ENCODE data around the gene TRIM3. TPM values are rescaled to one million over a fixed set of nuclear protein-coding genes. Genes with fewer than 3 reads are reported as not detected.

Gene TRIM3
- total RNA-seq, 2 donors from 2014 or later, result 10.6 to 14.5 TPM

DNA sequence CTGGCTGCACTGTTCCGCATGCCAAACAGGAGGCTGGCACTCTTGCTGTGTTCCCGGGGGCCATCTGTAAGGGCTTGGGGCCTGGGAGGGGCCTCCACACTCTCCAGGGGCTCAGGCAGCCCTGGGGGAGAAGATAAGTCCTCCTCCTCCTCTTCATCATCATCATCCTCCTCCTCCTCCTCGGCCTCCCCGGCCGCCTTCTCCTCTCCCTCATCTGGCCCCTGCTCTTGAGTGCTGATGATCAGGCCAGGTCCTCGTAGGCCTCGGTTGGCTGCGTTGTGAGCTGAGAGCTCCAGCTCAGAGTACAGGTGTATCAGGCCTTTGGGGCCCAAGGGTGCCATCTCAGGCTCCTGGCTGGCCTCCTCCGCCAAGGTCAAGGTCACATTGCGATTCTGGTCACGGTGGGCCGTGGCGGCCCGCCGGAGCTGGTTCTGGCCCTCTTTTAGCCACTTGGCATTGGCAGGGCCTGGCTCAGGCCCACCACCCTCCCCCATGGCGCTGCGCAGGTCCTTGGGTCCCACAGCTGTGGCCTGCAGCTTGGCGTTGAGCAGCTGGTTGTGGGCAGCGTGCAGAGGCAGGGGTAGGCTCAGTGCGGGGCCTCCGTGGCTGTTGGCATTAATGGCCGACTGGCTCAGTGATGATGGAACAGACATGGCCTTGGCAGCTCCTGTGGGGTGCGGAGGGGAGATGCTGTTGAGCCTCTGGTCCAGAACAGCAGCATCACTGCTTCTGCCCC is 62.9 kb downstream of the TRIM3 start:
- no peak for DNase-seq
- no peak for ATAC-seq
- intact Hi-C loops (cut with DNase I), result no loop called here

DNA sequence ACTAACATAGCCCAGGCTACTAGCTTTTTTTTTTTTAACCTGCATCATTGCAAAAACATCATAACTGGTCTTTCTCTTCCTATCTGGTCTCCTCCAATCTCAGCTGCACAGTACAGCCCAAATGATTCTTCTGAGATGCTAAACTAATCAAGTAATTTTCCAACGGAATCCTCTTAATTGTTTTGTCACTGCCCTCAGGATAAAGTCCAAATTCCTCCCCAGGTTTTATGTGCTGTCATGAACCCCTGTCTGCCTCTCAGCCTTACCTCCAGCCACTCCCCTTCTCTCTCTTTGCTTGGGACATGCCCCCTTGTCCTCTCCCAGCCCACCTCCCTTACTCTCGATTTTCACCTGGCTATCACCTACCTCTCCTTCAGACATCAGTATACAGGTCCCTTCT is 67.4 kb downstream of the TRIM3 start:
- intact Hi-C loops (cut with DNase I), result no loop called here
- no peak for DNase-seq
- ATAC-seq, result no peak

DNA sequence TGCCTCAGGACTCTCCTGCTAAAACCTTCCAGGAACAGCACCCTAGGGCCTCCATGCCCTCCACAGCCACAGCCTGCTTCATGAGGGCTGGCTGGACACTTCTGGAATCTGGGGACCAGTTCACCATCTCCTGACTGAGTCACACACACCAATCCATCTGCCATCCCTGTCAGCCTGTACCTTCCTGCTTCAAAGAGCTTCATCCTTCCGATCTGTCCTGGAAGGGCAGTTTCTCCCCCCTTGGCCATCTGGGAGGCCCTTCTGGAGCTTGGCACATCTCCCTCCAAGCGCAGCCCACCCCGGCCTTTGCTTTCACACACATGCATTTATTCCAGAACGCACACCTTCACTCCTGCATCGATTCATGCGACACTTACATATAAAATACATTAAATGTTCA is 67.9 kb downstream of the TRIM3 start:
- no peak for ATAC-seq
- intact Hi-C loops (cut with DNase I), result no loop called here
- no peak for DNase-seq

DNA sequence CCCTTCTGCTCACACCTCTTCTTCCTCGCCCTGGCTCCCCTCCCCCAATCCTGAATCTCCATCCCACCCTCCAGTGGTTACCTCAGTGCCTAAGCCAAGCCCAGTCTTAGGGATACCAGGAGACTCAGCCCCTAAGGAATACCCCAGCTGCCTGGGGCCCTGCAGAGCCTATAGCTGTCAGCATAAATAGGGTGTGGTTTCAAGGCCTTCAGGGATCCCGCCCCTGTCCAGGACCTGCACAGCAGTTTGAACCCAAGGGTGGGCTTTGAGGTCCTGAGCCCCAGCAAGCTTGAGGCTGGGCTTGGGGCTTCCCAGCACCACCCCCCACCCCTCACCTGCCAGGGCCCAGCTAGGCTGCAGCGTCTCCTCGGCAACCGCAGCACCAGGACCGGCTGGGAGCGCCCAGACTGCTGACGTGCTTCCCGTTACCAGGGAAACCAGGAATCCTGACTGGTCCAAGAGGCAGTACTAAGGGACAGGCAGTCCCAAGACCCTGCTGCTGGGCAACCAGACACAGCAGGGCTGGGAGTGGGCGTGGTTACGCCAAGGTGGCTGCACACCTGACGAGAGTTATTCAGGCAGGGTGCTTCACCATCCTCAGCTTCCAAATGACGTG is 68.6 kb downstream of the TRIM3 start:
- ATAC-seq (peak in 1 of 2 donors; percentile 36), DNase-seq (peak; percentile 26)
- intact Hi-C loops (cut with DNase I), result no loop called here

DNA sequence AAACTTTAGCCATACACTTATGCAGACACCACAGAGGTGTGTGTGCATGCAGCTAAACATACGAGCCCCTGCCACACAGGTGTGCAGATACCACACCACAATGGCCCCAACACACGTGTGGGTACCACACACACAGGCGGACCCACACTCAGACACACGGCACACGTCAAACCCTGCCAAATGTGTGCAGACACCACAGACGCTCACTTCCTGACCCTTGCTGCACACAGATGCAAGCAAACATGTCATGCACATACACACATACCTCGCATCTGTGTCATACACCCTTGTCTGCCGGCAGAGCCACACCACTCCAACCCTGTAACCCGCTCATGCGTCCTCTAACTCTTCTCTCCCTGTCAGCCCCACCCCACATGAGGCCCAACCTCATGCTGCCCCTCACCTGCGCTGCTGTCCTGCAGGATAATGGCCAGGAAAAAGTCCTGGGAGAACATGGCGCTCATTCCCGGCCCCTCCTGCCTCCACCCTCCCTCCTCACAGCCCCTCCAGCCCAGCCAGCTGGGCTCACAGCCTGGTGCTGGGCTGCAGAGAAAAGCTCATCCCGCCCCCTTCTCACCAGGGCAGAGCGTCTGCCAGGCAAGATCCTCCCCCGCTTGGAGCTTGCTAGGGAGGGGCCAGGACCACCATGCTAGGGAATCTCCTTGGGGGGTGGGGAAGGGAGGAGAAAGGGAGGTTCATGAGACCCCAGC is 69.2 kb downstream of the TRIM3 start:
- DNase-seq (no peak), ATAC-seq (peak in 1 of 2 donors; percentile 16)
- intact Hi-C loops (cut with DNase I), result no loop called here

DNA sequence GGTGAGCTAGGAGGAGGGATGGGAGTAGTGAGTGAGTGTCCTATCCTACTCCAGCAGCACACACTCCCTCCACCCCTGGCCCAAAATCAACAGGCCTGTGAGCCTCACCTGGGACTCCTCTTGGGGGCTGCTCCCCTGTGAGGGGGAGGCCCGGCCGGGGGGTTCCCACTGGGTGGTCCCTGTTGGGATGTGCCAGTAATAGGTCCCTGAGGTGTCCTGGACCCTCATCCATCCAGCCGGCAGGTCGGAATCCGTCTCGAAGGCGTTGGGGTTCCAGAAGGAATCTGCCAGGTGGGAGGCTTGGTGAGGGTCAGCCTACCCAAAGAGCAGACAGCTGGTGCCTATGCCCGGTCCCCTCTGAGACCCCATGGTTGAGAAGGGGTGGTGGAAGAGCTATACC is 70.2 kb downstream of the TRIM3 start:
- ATAC-seq (no peak), DNase-seq (no peak)
- intact Hi-C loops (cut with DNase I), result no loop called here

DNA sequence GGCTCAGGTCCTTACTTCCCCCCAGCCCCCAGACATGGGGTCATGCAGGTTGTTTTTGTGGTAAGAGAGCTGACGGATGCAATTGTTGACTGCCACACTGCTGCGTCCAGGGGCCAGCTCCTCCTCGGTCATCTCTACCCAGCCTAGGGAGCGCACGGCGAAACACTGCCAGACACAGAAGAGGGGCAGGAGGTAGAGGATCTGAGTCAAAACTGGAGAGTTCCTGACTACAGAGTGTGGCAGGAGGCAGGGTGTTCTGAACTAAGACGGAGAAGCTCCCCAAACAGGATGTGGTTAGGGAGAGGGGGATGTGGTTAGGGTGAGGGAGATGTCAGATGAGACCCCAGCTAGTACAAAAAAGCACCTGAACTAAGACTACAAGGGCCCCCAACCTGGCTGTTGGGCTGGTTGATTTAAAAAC is 71.2 kb downstream of the TRIM3 start:
- intact Hi-C loops (cut with DNase I), result no loop called here
- DNase-seq (no peak), ATAC-seq (peak; percentile 15 to 51)

DNA sequence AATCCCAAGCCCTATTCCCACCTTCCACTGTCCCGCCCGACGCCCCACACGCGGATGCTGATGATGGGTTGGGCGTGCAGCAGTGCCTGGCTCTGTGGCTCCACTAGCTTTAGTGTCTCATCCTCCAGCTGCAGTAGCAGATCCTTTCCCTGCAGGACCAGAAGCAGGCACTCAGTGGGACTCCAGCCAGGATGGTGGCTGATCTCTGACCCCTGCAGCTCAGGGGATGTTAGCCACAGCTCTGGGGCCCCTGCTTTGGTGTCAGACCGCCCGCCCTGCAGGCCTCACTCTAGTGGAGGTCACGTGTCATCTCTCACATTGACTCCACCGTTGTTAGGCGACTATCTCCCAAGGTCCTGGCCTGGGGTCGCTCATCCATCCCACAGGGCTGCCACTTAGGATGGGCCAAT is 71.7 kb downstream of the TRIM3 start:
- DNase-seq (no peak), ATAC-seq (no peak)
- intact Hi-C loops (cut with DNase I), result no loop called here

DNA sequence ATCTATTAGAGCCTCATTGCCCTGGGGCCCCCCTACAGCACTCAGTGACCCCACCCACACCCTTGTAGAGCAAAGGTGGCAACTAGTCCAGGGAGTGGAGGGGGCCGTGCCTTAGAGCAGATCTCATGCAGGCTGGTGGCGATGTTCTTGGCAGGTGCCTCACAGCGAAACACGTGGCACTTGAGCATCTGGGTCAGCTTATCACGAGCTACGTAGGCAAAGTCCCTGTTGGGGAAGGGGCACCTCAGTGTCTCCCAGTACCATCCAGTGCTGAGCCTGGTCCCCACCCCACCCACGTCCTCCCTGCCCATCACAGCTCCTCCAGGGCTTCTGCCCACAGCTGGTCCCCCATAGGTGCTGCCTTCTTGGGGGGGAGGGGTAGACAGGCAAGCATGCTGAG is 72.3 kb downstream of the TRIM3 start:
- DNase-seq, result no peak
- ATAC-seq, result no peak
- intact Hi-C loops (cut with DNase I), result no loop called here

DNA sequence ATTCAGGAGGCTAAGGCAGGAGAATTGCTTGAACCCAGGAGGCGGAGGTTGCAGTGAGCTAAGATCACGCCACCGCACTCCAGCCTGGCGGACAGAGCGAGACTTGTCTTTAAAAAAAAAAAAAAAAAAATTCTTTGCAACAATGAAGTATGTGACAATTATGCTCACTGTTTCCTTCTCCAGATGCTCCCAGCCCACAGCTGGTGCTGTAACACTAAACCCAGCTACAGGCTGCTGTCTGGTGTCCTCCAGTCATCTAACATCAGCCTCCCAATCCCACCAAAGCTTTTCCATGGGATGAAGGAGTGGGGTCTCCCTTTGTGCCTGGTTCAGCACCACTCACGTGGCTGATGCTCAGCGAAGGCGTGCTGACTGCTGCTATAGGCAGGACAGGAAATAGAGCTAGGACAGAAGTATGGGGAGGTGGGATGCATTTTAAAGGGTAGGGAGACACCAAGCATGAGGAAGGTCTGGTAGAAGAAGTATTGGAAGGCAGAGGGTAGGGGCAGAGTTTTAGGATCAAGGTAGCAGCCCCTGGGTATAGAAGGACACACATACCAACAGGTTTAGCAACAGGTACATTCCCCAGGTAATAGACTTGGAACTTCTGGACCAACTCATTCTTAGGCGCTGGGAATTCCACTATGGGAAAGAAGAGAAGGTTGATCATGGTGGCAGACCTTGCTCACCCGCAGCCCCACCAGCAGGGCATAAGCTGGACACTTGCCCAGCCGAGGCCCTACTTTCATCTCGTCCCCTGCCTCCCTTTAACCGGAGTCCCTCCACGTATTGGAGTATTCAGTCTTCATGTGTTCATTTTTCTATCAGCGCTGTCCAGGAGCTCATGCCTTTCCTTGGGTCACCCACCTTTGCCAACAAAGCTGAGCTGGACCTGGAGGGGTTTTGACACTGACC is 73.1 kb downstream of the TRIM3 start:
- intact Hi-C loops (cut with DNase I), result no loop called here
- no peak for ATAC-seq
- DNase-seq, result no peak

Other genes starting within 250 kb of the TRIM3 start
- 10 to 100 TPM; 16.0 to 16.6 TPM for gene FHIP1B, start 239.3 kb downstream of the TRIM3 start, total RNA-seq
- gene CNGA4, start 234.9 kb downstream of the TRIM3 start, total RNA-seq, result not detected
- gene CCKBR, start 214.1 kb downstream of the TRIM3 start, total RNA-seq, result not detected
- gene CAVIN3, start 153.4 kb downstream of the TRIM3 start, total RNA-seq, result 10 to 100 TPM; 42.0 to 51.5 TPM
- 10 to 100 TPM; 50.8 to 56.3 TPM for gene SMPD1, start 83.5 kb downstream of the TRIM3 start, total RNA-seq
- 10 to 100 TPM; 65.5 to 75.9 TPM for gene APBB1, start 54.8 kb downstream of the TRIM3 start, total RNA-seq
- 1 to 10 TPM in 1 of 2 donors, under 1 TPM in 1; 0.38 to 1.0 TPM for gene HPX, start 33.0 kb downstream of the TRIM3 start, total RNA-seq
- 10 to 100 TPM; 18.6 to 32.6 TPM for gene ARFIP2, start 7.4 kb upstream of the TRIM3 start, total RNA-seq
- gene TIMM10B, start 7.6 kb upstream of the TRIM3 start, total RNA-seq, result 10 to 100 TPM; 19.9 to 33.0 TPM
- 1 to 10 TPM; 4.4 to 7.6 TPM for gene DNHD1, start 23.3 kb upstream of the TRIM3 start, total RNA-seq
- gene RRP8, start 129.7 kb upstream of the TRIM3 start, total RNA-seq, result 10 to 100 TPM; 14.2 to 18.0 TPM
- 100 to 1,000 TPM; 166 to 183 TPM for gene ILK, start 129.8 kb upstream of the TRIM3 start, total RNA-seq
- gene TAF10, start 138.3 kb upstream of the TRIM3 start, total RNA-seq, result 100 to 1,000 TPM; 102 to 105 TPM
- gene TPP1, start 145.5 kb upstream of the TRIM3 start, total RNA-seq, result 10 to 100 TPM; 69.5 to 87.7 TPM
- 10 to 100 TPM; 14.4 to 15.8 TPM for gene DCHS1, start 181.9 kb upstream of the TRIM3 start, total RNA-seq
- 10 to 100 TPM; 40.0 to 48.6 TPM for gene MRPL17, start 209.4 kb upstream of the TRIM3 start, total RNA-seq